Measurements from ENCODE around the gene GRXCR2.

The GRXCR2 gene

GRCh38 chr5:145858959-145859358 lies 13.9 kb downstream of the GRXCR2 start:
- no peak for TF ChIP-seq SP1 (IDR thresholded peaks at IDR 0.05)
- DNase-seq (ENCODE audit: extremely low spot score) = no peak
- POLR2A ChIA-PET = no interaction called here
- CTCF ChIA-PET = no interaction called here

GRCh38 chr5:145856285-145856818 lies 16.5 kb downstream of the GRXCR2 start:
- ChIA-PET POLR2A (no interaction called here), CTCF (interaction anchor here (0.7 kb wide), 1 partner anchor 175 kb away, joined by 4 read pairs; no protein-coding TSS in a partner anchor)
- DNase-seq (ENCODE audit: extremely low spot score) = no peak
- TF ChIP-seq SUZ12 (IDR thresholded peaks at IDR 0.05) (no peak), FOXA1 (IDR thresholded peaks at IDR 0.05) (no peak), LEF1 (IDR thresholded peaks at IDR 0.05; ENCODE audit: borderline replicate concordance) (no peak), ARNT (IDR thresholded peaks at IDR 0.05) (no peak), ELF4 (IDR thresholded peaks at IDR 0.05) (no peak), SP1 (IDR thresholded peaks at IDR 0.05) (no peak), HDGF (IDR thresholded peaks at IDR 0.05; ENCODE audit: borderline replicate concordance) (no peak), L3MBTL2 (conservative IDR thresholded peaks at IDR 0.05) (no peak), ZNF384 (IDR thresholded peaks at IDR 0.05) (no peak), CTBP1 (IDR thresholded peaks at IDR 0.05; ENCODE audit: borderline replicate concordance) (no peak), BHLHE40 (IDR thresholded peaks at IDR 0.05; ENCODE audit: borderline replicate concordance) (no peak)

- CTCF ChIA-PET = interaction anchor here (0.7 kb wide), 1 partner anchor 30 kb away, joined by 5 read pairs; no protein-coding TSS in a partner anchor
- TF ChIP-seq PKNOX1 (IDR thresholded peaks at IDR 0.05) = peak; percentile 41; the same call in 1 of the 2 replicates
- TF ChIP-seq ZNF384 (IDR thresholded peaks at IDR 0.05) = no peak
- no peak for DNase-seq (ENCODE audit: extremely low spot score)
- POLR2A ChIA-PET = interaction anchor here (1.4 kb wide), 1 partner anchor 21 kb away, joined by 7 read pairs; the partner anchor contains the start of gene PRELID2
Measured at GRCh38 chr5:145855763-145856267, 17.0 kb downstream of the GRXCR2 start.

GRCh38 chr5:145854651-145855258 lies 18.1 kb downstream of the GRXCR2 start:
- no peak for DNase-seq (ENCODE audit: extremely low spot score)

GRCh38 chr5:145853781-145854376 lies 18.9 kb downstream of the GRXCR2 start:
- TF ChIP-seq SP1 (IDR thresholded peaks at IDR 0.05) (no peak), ZNF384 (IDR thresholded peaks at IDR 0.05) (no peak), ELF4 (IDR thresholded peaks at IDR 0.05) (no peak), TARDBP (IDR thresholded peaks at IDR 0.05) (no peak), HDGF (IDR thresholded peaks at IDR 0.05; ENCODE audit: borderline replicate concordance) (no peak), FOXM1 (IDR thresholded peaks at IDR 0.05; ENCODE audit: borderline replicate concordance) (no peak), CTBP1 (IDR thresholded peaks at IDR 0.05; ENCODE audit: borderline replicate concordance) (no peak)
- POLR2A ChIA-PET = no interaction called here
- CTCF ChIA-PET = interaction anchor here (0.6 kb wide), 1 partner anchor 152 kb away, joined by 4 read pairs; no protein-coding TSS in a partner anchor
- no peak for DNase-seq (ENCODE audit: extremely low spot score)

More at GRCh38 chr5:145854651-145855258, 18.1 kb downstream of the GRXCR2 start:
- ChIA-PET CTCF (interaction anchor here (0.6 to 0.7 kb wide), 2 partner anchors 11 to 29 kb away, joined by 4 to 5 read pairs; no protein-coding TSS in a partner anchor), POLR2A (interaction anchor here (1.4 kb wide), 1 partner anchor 20 kb away, joined by 7 read pairs; the partner anchor contains the start of gene PRELID2)
- TF ChIP-seq ARNT (IDR thresholded peaks at IDR 0.05) = no peak
- TF ChIP-seq SUZ12 (IDR thresholded peaks at IDR 0.05) = no peak
- no peak for TF ChIP-seq FOXK2 (IDR thresholded peaks at IDR 0.05)
- TF ChIP-seq FOXA1 (IDR thresholded peaks at IDR 0.05) = no peak
- no peak for TF ChIP-seq HDGF (IDR thresholded peaks at IDR 0.05; ENCODE audit: borderline replicate concordance)
- TF ChIP-seq FOXM1 (IDR thresholded peaks at IDR 0.05; ENCODE audit: borderline replicate concordance) = no peak
- no peak for TF ChIP-seq TARDBP (IDR thresholded peaks at IDR 0.05)
- TF ChIP-seq CTBP1 (IDR thresholded peaks at IDR 0.05; ENCODE audit: borderline replicate concordance) = no peak
- no peak for TF ChIP-seq ZNF384 (IDR thresholded peaks at IDR 0.05)
- no peak for TF ChIP-seq NFRKB (IDR thresholded peaks at IDR 0.05)
- TF ChIP-seq BHLHE40 (IDR thresholded peaks at IDR 0.05; ENCODE audit: borderline replicate concordance) = no peak
- TF ChIP-seq LEF1 (IDR thresholded peaks at IDR 0.05; ENCODE audit: borderline replicate concordance) = no peak
- no peak for TF ChIP-seq SP1 (IDR thresholded peaks at IDR 0.05)
- no peak for TF ChIP-seq PKNOX1 (IDR thresholded peaks at IDR 0.05)
- no peak for TF ChIP-seq ELF4 (IDR thresholded peaks at IDR 0.05)
- TF ChIP-seq L3MBTL2 (conservative IDR thresholded peaks at IDR 0.05) = no peak

- ChIA-PET POLR2A (interaction anchor here (0.6 kb wide), 1 partner anchor 102 kb away, joined by 3 read pairs; no protein-coding TSS in a partner anchor), CTCF (no interaction called here)
- DNase-seq (ENCODE audit: extremely low spot score) = no peak
- TF ChIP-seq ARNT (IDR thresholded peaks at IDR 0.05) (no peak), FOXM1 (IDR thresholded peaks at IDR 0.05; ENCODE audit: borderline replicate concordance) (no peak), FOXK2 (IDR thresholded peaks at IDR 0.05) (no peak), FOXA1 (IDR thresholded peaks at IDR 0.05) (no peak), ZNF384 (IDR thresholded peaks at IDR 0.05) (no peak), NFRKB (IDR thresholded peaks at IDR 0.05) (no peak), HDGF (IDR thresholded peaks at IDR 0.05; ENCODE audit: borderline replicate concordance) (no peak), ELF4 (IDR thresholded peaks at IDR 0.05) (no peak), CTBP1 (IDR thresholded peaks at IDR 0.05; ENCODE audit: borderline replicate concordance) (no peak), BHLHE40 (IDR thresholded peaks at IDR 0.05; ENCODE audit: borderline replicate concordance) (no peak), SUZ12 (IDR thresholded peaks at IDR 0.05) (no peak), SP1 (IDR thresholded peaks at IDR 0.05) (no peak), PKNOX1 (IDR thresholded peaks at IDR 0.05) (no peak), LEF1 (IDR thresholded peaks at IDR 0.05; ENCODE audit: borderline replicate concordance) (no peak), TARDBP (IDR thresholded peaks at IDR 0.05) (no peak), L3MBTL2 (conservative IDR thresholded peaks at IDR 0.05) (no peak)
Measured at GRCh38 chr5:145852990-145853389, 19.8 kb downstream of the GRXCR2 start.
